GM13977 (cell line): ENCODE results near the gene REPIN1.
A peak's percentile ranks its signal among the peaks of the same experiment; 100 is the strongest.

Experiments
- DNase-seq: peaks from one replicate; pipeline ENCODE4 v3.0.0; 2012; ENCODE audit warnings: low spot score
- in situ Hi-C: fragments of 300-500 bp; cut with MboI; formaldehyde crosslinking; loops from one replicate; pipeline ENCODE4 v1.12.0; 2022; ENCODE audit warnings: low sequenced_read_pairs, low pct_unique_long_range_greater_than_20kb, mixed read lengths, inconsistent platforms; ENCODE audit not compliant: unreplicated experiment
- TF ChIP-seq, protein P1 (sequence below): IDR thresholded peaks from 2 replicates; pipeline ENCODE4 v1.5.1; 2012; ENCODE audit warnings: mild to moderate bottlenecking, control low read depth; ENCODE audit not compliant: insufficient read depth; ENCODE audit errors: extremely low read depth, missing control alignments

The REPIN1 gene

GRCh38 chr7:150378115-150378852, 9.7 kb downstream of the REPIN1 start:
- no peak for DNase-seq
- in situ Hi-C loops, result no loop called here
- TF ChIP-seq, protein P1, sequence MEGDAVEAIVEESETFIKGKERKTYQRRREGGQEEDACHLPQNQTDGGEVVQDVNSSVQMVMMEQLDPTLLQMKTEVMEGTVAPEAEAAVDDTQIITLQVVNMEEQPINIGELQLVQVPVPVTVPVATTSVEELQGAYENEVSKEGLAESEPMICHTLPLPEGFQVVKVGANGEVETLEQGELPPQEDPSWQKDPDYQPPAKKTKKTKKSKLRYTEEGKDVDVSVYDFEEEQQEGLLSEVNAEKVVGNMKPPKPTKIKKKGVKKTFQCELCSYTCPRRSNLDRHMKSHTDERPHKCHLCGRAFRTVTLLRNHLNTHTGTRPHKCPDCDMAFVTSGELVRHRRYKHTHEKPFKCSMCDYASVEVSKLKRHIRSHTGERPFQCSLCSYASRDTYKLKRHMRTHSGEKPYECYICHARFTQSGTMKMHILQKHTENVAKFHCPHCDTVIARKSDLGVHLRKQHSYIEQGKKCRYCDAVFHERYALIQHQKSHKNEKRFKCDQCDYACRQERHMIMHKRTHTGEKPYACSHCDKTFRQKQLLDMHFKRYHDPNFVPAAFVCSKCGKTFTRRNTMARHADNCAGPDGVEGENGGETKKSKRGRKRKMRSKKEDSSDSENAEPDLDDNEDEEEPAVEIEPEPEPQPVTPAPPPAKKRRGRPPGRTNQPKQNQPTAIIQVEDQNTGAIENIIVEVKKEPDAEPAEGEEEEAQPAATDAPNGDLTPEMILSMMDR, result peak; percentile 36

DNA sequence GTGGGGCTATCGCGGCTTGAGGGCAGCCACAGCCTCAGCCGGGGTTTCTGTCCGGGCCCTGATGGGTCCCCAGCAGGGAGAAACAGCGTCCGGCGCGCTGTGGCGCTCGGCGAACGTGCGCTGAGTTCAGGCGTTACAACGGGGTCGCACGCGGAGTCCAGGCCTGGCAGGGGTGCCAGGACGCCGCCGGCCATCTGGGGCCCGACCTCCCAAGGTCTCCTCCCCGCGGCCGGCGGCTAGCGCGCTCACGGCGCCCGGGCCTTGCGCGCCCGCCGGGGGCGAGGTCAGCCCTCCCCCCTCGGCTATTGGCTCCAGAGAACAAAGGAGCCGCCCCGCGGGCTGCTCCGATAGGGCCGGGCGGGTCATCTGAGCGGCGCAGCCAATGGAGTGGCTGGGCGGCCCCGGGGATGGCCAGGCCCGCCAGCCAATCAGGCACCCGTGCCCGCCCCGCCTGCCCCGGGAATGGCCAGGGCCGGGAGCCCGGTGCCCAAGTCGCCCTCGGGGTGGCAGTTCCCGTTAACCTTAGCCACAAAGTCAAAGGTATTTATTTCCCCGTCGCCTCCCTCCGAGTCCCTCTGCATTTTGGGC, 10.3 kb downstream of the REPIN1 start, which contains the start of gene ZNF775:
TSS of gene ZNF775 (plus strand) at position 478 of the 588 bp plus-strand sequence. CDS start 9,141 bp downstream, outside the sequence.
- in situ Hi-C loops, result no loop called here
- TF ChIP-seq, protein P1, result no peak
- peak; percentile 100 for DNase-seq

DNA sequence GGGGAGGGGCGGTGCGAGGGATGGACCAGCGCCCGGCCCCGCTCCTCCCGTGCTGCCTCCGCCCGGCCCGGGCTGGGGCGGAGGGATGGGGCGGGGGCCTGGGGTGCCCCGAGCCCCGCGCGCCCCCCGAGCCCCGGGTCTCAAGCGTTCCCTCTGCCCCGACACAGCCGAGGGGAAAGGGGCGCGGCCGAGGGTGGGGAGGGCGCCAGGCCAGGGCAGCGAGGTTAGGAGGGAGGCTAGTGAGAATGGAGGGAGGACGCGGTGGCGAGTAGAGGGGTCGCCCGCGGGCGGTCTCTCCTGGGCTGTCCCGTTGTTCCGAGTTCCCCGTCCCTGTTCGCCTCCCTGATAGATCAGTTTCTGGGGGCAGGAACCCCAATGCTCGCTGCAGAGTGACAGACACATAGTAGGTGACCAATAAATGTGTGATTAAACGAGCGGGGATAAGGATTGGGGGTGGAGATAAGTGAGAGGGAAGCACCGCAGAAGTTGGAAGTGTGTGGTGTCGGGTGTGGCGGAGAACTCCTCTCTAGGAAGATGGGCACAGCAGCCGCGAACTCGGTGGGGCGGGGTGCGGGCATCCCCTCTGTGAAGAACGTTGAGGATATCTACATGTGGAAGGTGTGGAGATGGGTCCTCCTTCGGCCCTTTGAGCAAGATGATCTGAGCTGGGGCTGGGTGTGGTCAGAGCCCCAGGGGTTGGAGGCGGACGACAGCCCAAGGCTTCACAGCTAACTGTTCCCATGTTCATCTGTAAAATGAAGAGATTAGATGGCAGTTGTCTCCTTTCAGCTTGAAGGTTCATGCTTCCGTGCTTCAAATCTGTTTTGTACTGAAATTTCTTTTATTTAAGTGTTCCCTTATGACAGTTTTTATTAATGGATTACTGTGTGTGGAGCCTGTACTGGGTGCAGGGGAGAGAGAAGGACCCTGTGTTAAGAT, 11.1 kb downstream of the REPIN1 start:
- in situ Hi-C loops, result no loop called here
- TF ChIP-seq, protein P1, result no peak
- DNase-seq, result peak; percentile 67

DNA sequence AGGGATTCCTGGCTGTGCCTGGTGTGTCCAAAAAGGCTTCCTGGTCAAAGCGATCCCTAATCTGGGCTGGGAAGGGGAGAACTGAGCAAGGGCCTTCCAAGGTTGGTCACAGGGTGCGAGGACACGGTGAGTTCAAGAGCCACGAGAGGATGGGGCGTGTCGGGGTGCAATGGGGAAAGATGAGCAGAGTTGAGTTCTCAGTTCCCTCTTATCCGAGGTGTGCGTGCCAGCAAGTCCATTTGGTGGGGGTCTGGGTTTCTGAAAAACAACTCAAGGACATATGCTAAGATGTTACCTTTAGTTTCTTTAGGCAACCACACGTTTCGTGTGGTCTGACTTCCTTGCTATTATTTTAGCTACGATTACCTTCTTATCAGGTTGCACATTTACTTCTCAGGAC, 11.8 kb downstream of the REPIN1 start:
- TF ChIP-seq, protein P1, result no peak
- peak; percentile 74 for DNase-seq
- in situ Hi-C loops, result no loop called here

DNA sequence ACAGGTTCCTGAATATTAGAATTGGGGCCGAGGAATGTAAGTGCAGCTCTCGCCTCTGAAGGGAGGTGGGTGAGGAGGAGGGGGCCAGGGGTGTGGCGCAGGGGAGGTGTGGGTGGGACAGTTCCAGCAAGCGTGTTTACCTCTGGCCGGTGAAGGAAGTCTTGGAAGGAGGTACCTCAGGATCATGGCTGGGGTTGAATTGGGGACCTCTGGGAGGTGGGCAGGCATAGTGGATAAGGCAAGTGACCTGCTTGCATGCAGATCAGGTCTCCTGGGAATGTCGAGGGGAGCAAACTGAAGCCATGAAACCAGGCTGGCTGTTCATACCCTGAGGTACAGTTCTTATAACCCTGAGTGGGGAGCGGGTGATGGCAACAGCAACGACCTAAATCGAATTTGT, 12.5 kb downstream of the REPIN1 start:
- no peak for DNase-seq
- TF ChIP-seq, protein P1, result no peak
- in situ Hi-C loops, result no loop called here

DNA sequence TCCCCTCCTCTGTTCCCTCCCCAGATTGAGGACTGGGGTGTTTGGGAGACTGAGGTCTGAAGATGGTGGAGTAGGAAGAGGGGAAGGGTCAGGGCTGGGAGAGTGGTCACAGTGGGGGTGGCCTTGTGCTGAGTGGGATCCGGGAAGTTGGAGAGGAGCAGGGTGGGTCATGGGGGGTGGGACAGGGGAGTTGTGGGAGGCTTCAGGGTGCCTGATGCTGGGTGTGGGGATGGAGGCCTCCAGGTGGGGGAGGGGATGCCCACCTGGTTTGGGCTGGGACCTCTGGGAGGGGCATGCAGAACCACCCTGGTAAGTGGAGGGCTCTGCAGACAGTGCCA, 13.1 kb downstream of the REPIN1 start:
- no peak for DNase-seq
- TF ChIP-seq, protein P1, result no peak
- in situ Hi-C loops, result no loop called here
